Measurements from ENCODE around the gene METTL8.
"Not testable (repeated sequence)": the region's sequence is repeated elsewhere in the genome, so short reads cannot be mapped to it uniquely, and the experiment has no call there.

METTL8 gene

DNA sequence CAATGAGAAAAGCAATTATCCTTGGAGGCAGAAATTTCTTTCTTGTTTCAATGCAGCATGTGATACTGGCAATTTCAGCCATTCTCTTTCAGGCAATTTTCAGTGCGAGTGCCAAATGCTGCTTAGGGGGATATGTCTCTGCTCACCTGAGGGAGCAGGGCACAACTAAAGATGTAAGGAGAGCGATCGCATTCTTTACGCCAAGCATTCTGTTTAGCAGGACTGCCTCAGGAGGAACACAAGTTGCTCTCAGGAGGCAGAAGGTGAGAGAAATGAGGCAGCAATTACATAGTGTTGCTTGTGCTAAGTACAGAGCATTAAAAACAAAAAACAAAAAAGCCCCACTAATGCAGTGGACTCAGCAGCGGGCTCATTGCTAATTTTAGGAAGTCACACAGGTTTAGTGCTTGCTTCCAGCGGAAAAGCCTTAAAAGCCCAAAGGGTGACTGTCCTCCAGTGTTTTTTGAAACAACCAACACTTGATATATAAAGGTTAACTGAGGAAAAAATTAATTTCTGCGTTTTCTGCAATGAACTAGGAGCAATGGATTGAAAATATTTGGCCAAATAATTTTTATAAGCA lies 116.9 kb downstream of the METTL8 start:
- TF ChIP-seq, protein P1, sequence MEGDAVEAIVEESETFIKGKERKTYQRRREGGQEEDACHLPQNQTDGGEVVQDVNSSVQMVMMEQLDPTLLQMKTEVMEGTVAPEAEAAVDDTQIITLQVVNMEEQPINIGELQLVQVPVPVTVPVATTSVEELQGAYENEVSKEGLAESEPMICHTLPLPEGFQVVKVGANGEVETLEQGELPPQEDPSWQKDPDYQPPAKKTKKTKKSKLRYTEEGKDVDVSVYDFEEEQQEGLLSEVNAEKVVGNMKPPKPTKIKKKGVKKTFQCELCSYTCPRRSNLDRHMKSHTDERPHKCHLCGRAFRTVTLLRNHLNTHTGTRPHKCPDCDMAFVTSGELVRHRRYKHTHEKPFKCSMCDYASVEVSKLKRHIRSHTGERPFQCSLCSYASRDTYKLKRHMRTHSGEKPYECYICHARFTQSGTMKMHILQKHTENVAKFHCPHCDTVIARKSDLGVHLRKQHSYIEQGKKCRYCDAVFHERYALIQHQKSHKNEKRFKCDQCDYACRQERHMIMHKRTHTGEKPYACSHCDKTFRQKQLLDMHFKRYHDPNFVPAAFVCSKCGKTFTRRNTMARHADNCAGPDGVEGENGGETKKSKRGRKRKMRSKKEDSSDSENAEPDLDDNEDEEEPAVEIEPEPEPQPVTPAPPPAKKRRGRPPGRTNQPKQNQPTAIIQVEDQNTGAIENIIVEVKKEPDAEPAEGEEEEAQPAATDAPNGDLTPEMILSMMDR (IDR thresholded peaks at IDR 0.05; ENCODE audit: low read depth, low read length), result no peak
- DNase-seq (ENCODE audit: low read depth in 2 of 2), result no peak
- H3K4me3 ChIP-seq (replicated peaks in 1 of 2; ENCODE audit: low read depth in 2 of 2, low read length in 2 of 2), result no peak overlapping the region

DNA sequence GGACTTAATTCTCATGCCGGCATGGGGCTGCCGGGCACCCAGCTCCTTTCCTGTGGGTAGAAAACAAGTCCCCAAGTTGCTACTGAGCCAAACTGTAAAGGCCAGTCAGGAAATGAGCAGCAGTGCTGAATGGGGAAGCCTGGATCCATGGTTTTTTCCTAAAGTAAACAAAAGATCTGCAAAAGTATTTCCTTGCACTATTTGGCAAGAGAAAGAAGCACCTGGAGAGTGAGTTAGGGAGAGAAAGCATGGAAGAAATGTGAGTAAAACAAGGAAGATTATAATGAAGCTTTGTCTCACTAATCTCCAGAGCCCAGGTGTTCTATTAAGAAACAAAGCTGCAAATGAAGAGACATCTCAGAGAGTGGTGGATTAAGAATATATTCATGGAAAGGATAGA lies 117.6 kb downstream of the METTL8 start:
- H3K4me3 ChIP-seq (replicated peaks in 1 of 2; ENCODE audit: low read depth in 2 of 2, low read length in 2 of 2), result no peak overlapping the region
- DNase-seq (ENCODE audit: low read depth in 2 of 2), result peak; percentile 4 to 7
- TF ChIP-seq, protein P1 (IDR thresholded peaks at IDR 0.05; ENCODE audit: low read depth, low read length), result no peak

DNA sequence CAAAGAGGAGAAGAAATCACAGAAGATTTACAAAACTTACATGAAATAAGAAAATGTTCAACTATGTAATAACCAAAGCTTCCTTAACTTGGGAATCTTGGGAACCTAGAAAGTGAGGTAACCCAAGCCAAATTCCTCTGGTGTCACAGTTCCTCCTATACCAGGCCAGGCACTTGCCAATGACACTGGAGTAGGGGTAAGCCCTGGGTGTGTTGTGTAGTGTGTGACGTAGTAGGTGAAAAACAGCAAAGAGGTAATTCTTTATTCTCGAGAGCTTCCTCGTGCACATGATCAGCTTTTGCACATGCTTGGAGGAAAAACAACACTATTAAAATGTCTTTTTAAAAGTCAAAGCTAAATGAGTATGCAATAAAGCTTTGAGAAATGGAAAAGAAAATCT lies 118.0 kb downstream of the METTL8 start:
- TF ChIP-seq, protein P1 (IDR thresholded peaks at IDR 0.05; ENCODE audit: low read depth, low read length), result no peak

DNA sequence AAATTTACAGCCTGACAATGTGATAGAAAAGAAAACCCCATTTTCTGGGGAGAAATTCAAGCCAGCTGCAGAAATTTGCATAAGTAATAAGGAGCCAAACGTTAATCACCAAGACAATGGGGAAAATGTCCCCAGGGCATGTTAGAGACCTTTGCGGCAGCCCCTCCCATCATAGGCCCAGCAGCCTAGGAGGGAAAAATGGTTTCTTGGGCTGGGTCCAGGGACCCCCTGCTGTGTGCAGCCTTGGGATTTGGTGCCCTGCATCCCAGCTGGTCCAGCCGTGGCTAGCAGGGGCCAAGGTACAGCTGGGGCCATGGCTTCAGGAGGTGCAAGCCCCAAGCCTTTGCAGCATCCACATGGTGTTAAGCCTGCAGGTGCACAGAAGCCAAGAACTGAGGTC lies 121.6 kb downstream of the METTL8 start:
- not testable (repeated sequence) for DNase-seq (ENCODE audit: low read depth in 2 of 2); H3K4me3 ChIP-seq (replicated peaks in 1 of 2; ENCODE audit: low read depth in 2 of 2, low read length in 2 of 2)

More for the DNA sequence above, 118.0 kb downstream of the METTL8 start:
- no peak overlapping the region for H3K4me3 ChIP-seq (replicated peaks in 1 of 2; ENCODE audit: low read depth in 2 of 2, low read length in 2 of 2)
- no peak for DNase-seq (ENCODE audit: low read depth in 2 of 2)

DNA sequence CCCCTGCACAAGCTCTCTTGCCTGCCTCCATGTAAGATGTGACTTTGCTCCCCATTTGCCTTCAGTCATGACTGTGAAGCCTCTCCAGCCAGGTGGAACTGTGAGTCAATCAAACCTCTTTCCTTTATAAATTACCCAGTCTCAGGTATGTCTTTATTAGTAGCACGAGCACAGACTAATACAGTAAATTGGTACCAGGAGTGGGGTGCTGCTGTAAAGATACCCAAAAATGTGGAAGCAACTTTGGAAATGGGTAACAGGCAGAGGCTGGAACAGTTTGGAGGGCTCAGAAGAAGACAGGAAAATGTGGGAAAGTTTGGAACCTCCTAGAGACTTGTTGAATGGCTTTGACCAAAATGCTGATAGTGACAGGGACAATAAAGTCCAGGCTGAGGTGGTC lies 122.2 kb downstream of the METTL8 start:
- not testable (repeated sequence) for H3K4me3 ChIP-seq (replicated peaks in 1 of 2; ENCODE audit: low read depth in 2 of 2, low read length in 2 of 2); DNase-seq (ENCODE audit: low read depth in 2 of 2)

DNA sequence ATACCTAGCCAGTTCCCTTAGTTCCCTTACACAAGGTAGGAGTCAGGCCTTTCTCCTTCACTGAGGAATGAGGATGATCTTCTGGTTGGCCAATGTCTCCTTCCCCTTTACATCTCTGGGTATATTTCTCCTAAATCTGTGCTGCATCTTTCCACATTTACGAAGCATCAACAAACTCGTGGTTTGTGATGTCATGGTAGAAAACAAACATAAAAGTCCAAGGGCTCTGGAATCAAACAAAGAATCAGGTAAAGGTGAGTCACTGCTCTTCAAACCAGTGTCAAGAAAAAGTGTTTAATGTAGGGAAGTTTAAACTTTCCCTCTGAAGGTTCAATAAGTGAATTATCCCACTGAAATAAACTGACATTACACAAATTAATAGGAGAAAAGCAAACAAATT lies 122.9 kb downstream of the METTL8 start:
- no peak overlapping the region for H3K4me3 ChIP-seq (replicated peaks in 1 of 2; ENCODE audit: low read depth in 2 of 2, low read length in 2 of 2)
- DNase-seq (ENCODE audit: low read depth in 2 of 2), result no peak
- TF ChIP-seq, protein P1 (IDR thresholded peaks at IDR 0.05; ENCODE audit: low read depth, low read length), result no peak

DNA sequence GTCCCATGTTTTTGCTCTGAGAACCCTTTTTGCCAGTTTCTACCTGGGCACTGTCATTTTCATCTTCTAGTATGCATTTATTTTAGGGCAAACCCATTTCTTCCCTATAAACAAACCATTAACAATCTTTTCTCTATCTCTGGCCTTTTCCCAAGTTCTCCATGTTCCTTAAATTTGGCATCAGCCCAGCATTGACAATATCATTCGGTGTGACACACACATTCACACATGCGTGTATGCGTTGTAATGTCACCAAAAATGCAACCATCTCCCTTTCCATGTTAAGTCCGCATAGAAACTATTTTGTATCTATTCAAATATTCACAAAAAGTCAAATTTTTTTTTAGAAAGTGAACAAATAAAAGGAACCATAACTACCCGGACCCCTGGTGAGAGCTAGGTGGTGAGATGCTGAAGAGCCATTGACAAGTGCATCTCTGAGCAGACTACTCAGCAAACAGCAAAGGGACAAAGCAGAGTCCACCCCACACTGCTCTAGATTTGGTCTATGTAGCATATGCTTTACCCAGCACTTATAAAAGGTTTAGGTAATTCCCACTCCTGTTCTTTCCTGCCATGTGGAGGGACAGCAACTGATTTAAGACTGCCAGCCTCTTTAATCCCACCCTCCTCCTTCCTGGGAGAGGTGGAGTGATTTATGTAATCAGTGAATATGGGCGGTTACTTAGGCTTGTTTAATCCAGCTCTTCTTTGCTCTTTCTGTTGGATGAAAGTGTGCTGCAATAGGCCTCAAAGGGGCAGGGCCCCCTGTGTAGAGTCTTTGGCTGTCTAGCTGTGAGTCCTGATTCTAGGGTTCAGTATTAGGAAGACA lies 124.1 kb downstream of the METTL8 start:
- H3K4me3 ChIP-seq (replicated peaks in 1 of 2; ENCODE audit: low read depth in 2 of 2, low read length in 2 of 2), result no peak overlapping the region
- no peak for DNase-seq (ENCODE audit: low read depth in 2 of 2)
- TF ChIP-seq, protein P1 (IDR thresholded peaks at IDR 0.05; ENCODE audit: low read depth, low read length), result no peak

All from cardiac fibroblast (primary cell).